Thyroid gland (tissue), 4 donors: ENCODE data around the gene DGKD. TPM values are rescaled to one million over a fixed set of nuclear protein-coding genes. Genes with fewer than 3 reads are reported as not detected.

Experiments used
- DNase-seq, 2 donors: peaks; one replicate each; pipeline ENCODE4 v3.0.0-alpha.2; 2019
- H3K27ac ChIP-seq, 3 donors: fragments of 200-600 bp; sonication (generic); 1 replicate in 2 of 3; 2 replicates in 1 of 3; pipeline ENCODE4 v1.5.1; 2016 to 2019; ENCODE audit warnings: mild to moderate bottlenecking in 1 of 3, moderate library complexity in 1 of 3
- H3K27me3 ChIP-seq: fragments of 200-600 bp; sonication (generic); one replicate; pipeline ENCODE4 v1.5.1; 2019
- H3K36me3 ChIP-seq, 2 donors: fragments of 200-600 bp; sonication (generic); one replicate each; pipeline ENCODE4 v1.5.1; 2016 to 2019
- H3K4me1 ChIP-seq, 2 donors: fragments of 200-600 bp; sonication (generic); one replicate each; pipeline ENCODE4 v1.5.1; 2017 to 2019
- H3K4me3 ChIP-seq, 3 donors: fragments of 200-600 bp; sonication (generic); replicated peaks in 1 of 3; 1 replicate in 2 of 3; 2 replicates in 1 of 3; pipeline ENCODE4 v1.5.1; 2016; ENCODE audit warnings: mild to moderate bottlenecking in 1 of 3
- H3K9me3 ChIP-seq: fragments of 200-600 bp; sonication (generic); one replicate; pipeline ENCODE4 v1.5.1; 2017
- CTCF ChIP-seq, 6 experiments: fragments of 200-600 bp in 3 of 6; fragments of 450-650 bp in 3 of 6; sonication (generic) in 3 of 6; IDR thresholded peaks; one replicate each; pipeline ENCODE4 v1.5.1; 2016 to 2019; ENCODE audit warnings: antibody characterized with exemption in 6 of 6, mild to moderate bottlenecking in 2 of 6, inconsistent platforms in 1 of 6, moderate library complexity in 1 of 6
- POLR2A ChIP-seq, 2 donors: fragments of 450-650 bp; IDR thresholded peaks; one replicate each; pipeline ENCODE4 v1.6.1; 2017; ENCODE audit warnings: antibody characterized with exemption in 2 of 2, mild to moderate bottlenecking in 2 of 2, moderate library complexity in 1 of 2
- WGBS, 2 donors: methylation state at CpG; one replicate each; pipeline ENCODE4 v1.1.5; 2017; 5-methylcytosine and 5-hydroxymethylcytosine counted together
- intact Hi-C: fragments of 100-400 bp; cut with DNase I; formaldehyde crosslinking; loops from one replicate; pipeline ENCODE4 v1.15.1; 2023
- total RNA-seq, 4 donors: library from RNA; depleted of rRNA; stranded (reverse); fragments of >200 nt; gene quantifications; one replicate each; pipeline ENCODE4 v1.2.3, GENCODE V29; 2016

The DGKD gene
- total RNA-seq, 4 donors from 2014 or later = 22.3 to 71.7 (median 27.3) TPM

- no peak for TF ChIP-seq POLR2A (IDR thresholded peaks at IDR 0.05)
- no peak for TF ChIP-seq CTCF (IDR thresholded peaks at IDR 0.05)
- H3K9me3 ChIP-seq = no peaks in the 10 kb centered on the region
- no peak overlapping the region for H3K4me3 ChIP-seq
- no peak for DNase-seq
- intact Hi-C loops = no loop called here
- H3K36me3 ChIP-seq = no peaks in the 10 kb centered on the region
- H3K4me1 ChIP-seq = no peaks in the 10 kb centered on the region
- no peak overlapping the region for H3K27ac ChIP-seq
- WGBS, 2 donors = 73 to 79% methylated on average over 2 of the region's 2 CpGs
- no peaks in the 10 kb centered on the region for H3K27me3 ChIP-seq
Measured at GRCh38 chr2:233362742-233363141, 8.4 kb downstream of the DGKD start.

GRCh38 chr2:233363744-233364235, 9.5 kb downstream of the DGKD start:
- no peaks in the 10 kb centered on the region for H3K9me3 ChIP-seq
- 92 to 94% methylated on average over 6 of the region's 6 CpGs for WGBS, 2 donors
- H3K36me3 ChIP-seq = no peaks in the 10 kb centered on the region
- no peak overlapping the region for H3K4me3 ChIP-seq
- no peak overlapping the region for H3K27ac ChIP-seq
- no peaks in the 10 kb centered on the region for H3K27me3 ChIP-seq
- intact Hi-C loops = no loop called here
- H3K4me1 ChIP-seq = peaks cover 5 to 7% of the 10 kb centered on the region in 2 donors
- no peak for DNase-seq
- TF ChIP-seq CTCF (IDR thresholded peaks at IDR 0.05) = no peak
- TF ChIP-seq POLR2A (IDR thresholded peaks at IDR 0.05) = no peak

GRCh38 chr2:233365861-233366520, 11.7 kb downstream of the DGKD start:
- Histone ChIP-seq H3K36me3 (no peaks in the 10 kb centered on the region), H3K9me3 (no peaks in the 10 kb centered on the region), H3K27ac (no peak overlapping the region), H3K4me1 (peaks cover 21 to 22% of the 10 kb centered on the region in 2 donors), H3K4me3 (no peak overlapping the region), H3K27me3 (no peaks in the 10 kb centered on the region)
- intact Hi-C loops = no loop called here
- no peak for DNase-seq
- 92 to 95% methylated on average over 6 of the region's 6 CpGs for WGBS, 2 donors
- TF ChIP-seq CTCF (IDR thresholded peaks at IDR 0.05) (no peak), POLR2A (IDR thresholded peaks at IDR 0.05) (no peak)

- H3K36me3 ChIP-seq = no peaks in the 10 kb centered on the region
- no peak overlapping the region for H3K4me3 ChIP-seq
- H3K27me3 ChIP-seq = no peaks in the 10 kb centered on the region
- WGBS, 2 donors = 91 to 95% methylated on average over 3 of the region's 3 CpGs
- H3K9me3 ChIP-seq = no peaks in the 10 kb centered on the region
- intact Hi-C loops = no loop called here
- H3K27ac ChIP-seq = no peak overlapping the region
- no peak for TF ChIP-seq POLR2A (IDR thresholded peaks at IDR 0.05)
- peaks cover 21 to 32% of the 10 kb centered on the region in 2 donors for H3K4me1 ChIP-seq
- no peak for DNase-seq
Measured at GRCh38 chr2:233367586-233367985, 13.3 kb downstream of the DGKD start.

- DNase-seq = peak in 1 of 2 donors; percentile 52
- peak overlapping the region in 2 of 3 donors; percentile 35 to 38 for H3K27ac ChIP-seq
- TF ChIP-seq CTCF (IDR thresholded peaks at IDR 0.05) (no peak), POLR2A (IDR thresholded peaks at IDR 0.05) (peak in 1 of 2 donors; percentile 29)
- H3K4me3 ChIP-seq = no peak overlapping the region
- no peaks in the 10 kb centered on the region for H3K27me3 ChIP-seq
- 56 to 67% methylated on average over 5 of the region's 5 CpGs for WGBS, 2 donors
- H3K9me3 ChIP-seq = no peaks in the 10 kb centered on the region
- intact Hi-C loops = no loop called here
- H3K36me3 ChIP-seq = no peaks in the 10 kb centered on the region
- H3K4me1 ChIP-seq = peaks cover 31 to 43% of the 10 kb centered on the region in 2 donors
Measured at GRCh38 chr2:233368756-233369155, 14.5 kb downstream of the DGKD start.
